A673 (cell line): ENCODE measurements around the gene UMODL1. TPM values are rescaled to one million over a fixed set of nuclear protein-coding genes. Genes with fewer than 3 reads are reported as not detected.

Experiments used
- BruUV-seq: library from RNA; stranded (reverse); fragments of 400-500 nt; replicated peaks from 2 replicates; lab custom pipeline; 2021; lab: Mats Ljungman, UMichigan
- CTCF ChIA-PET: fragments of 300-600 bp; sonication (Branson Sonifier 250); formaldehyde crosslinking; loops from one replicate; lab custom pipeline; 2022; ENCODE audit warnings: antibody characterized with exemption; lab: Charles Lee
- POLR2A ChIA-PET: fragments of 300-600 bp; sonication (Branson Sonifier 250); formaldehyde crosslinking; loops from one replicate; lab custom pipeline; 2022; ENCODE audit warnings: antibody characterized with exemption; ENCODE audit not compliant: low non-redundant PET; lab: Charles Lee
- DNase-seq: peaks from one replicate; pipeline ENCODE4 v3.0.0-alpha.2; 2015; ENCODE audit warnings: low spot score
- H3K27ac ChIP-seq: fragments of 200-600 bp; sonication (generic); 2 replicates; pipeline ENCODE4 v1.5.1; 2016; ENCODE audit warnings: mixed run types, low read depth, mild to moderate bottlenecking, mixed read lengths, antibody characterized with exemption, low read length; ENCODE audit not compliant: poor library complexity, severe bottlenecking
- H3K27me3 ChIP-seq: fragments of 200-600 bp; sonication (generic); replicated peaks from 2 replicates; pipeline ENCODE4 v1.6.1; 2017; ENCODE audit warnings: mixed run types, low read depth, mild to moderate bottlenecking, mixed read lengths, antibody characterized with exemption, low read length; ENCODE audit not compliant: insufficient read depth, poor library complexity
- H3K36me3 ChIP-seq: fragments of 200-600 bp; sonication (generic); 2 replicates; pipeline ENCODE4 v1.6.1; 2016; ENCODE audit warnings: mixed run types, mild to moderate bottlenecking, mixed read lengths, antibody characterized with exemption, low read length; ENCODE audit not compliant: insufficient read depth, poor library complexity, severe bottlenecking
- H3K4me1 ChIP-seq: fragments of 200-600 bp; sonication (generic); 2 replicates; pipeline ENCODE4 v1.6.1; 2017; ENCODE audit warnings: mixed run types, mild to moderate bottlenecking, mixed read lengths, antibody characterized with exemption, low read length; ENCODE audit not compliant: insufficient read depth, poor library complexity, severe bottlenecking
- H3K4me3 ChIP-seq: fragments of 200-600 bp; sonication (generic); 2 replicates; pipeline ENCODE4 v1.5.1; 2016; ENCODE audit warnings: low read depth, mixed run types, mild to moderate bottlenecking, mixed read lengths, low read length; ENCODE audit not compliant: poor library complexity, severe bottlenecking
- H3K9me3 ChIP-seq: fragments of 200-600 bp; sonication (generic); 2 replicates; pipeline ENCODE4 v1.6.1; 2016; ENCODE audit warnings: mixed run types, low read depth, mild to moderate bottlenecking, mixed read lengths, antibody characterized with exemption, low read length; ENCODE audit not compliant: poor library complexity, severe bottlenecking
- EZH2 ChIP-seq: fragments of 200-600 bp; sonication (generic); IDR thresholded peaks from 2 replicates; pipeline ENCODE4 v1.6.1; 2017; ENCODE audit warnings: borderline replicate concordance, low read depth, mild to moderate bottlenecking, mixed read lengths, antibody characterized with exemption, low read length; ENCODE audit not compliant: poor library complexity, severe bottlenecking
- intact Hi-C: fragments of 100-400 bp; cut with micrococcal nuclease; formaldehyde crosslinking; loops from one replicate; pipeline ENCODE4 v1.10.0; 2022; ENCODE audit not compliant: unreplicated experiment
- total RNA-seq: library from RNA; stranded (reverse); gene quantifications from 2 replicates; pipeline ENCODE4 v1.2.3, GENCODE V29; 2021
- TF ChIP-seq, protein P1 (sequence below): fragments of 300-800, 200-600 bp; sonication (generic); conservative IDR thresholded peaks from 2 replicates; pipeline ENCODE4 v1.5.1; 2017; ENCODE audit warnings: low read depth, mild to moderate bottlenecking, antibody characterized with exemption, low read length, moderate library complexity, mixed read lengths

The UMODL1 gene
- total RNA-seq, 1 experiment from 2014 or later, result not detected

GRCh38 chr21:42161401-42161955 is 90.4 kb downstream of the UMODL1 start:
- no peaks in the 10 kb centered on the region for H3K9me3 ChIP-seq
- no peaks in the 10 kb centered on the region for H3K4me1 ChIP-seq
- no peak for DNase-seq
- intact Hi-C loops, result no loop called here
- POLR2A ChIA-PET, result no interaction called here
- H3K27ac ChIP-seq, result no peak overlapping the region
- CTCF ChIA-PET, result no interaction called here
- TF ChIP-seq, protein P1, sequence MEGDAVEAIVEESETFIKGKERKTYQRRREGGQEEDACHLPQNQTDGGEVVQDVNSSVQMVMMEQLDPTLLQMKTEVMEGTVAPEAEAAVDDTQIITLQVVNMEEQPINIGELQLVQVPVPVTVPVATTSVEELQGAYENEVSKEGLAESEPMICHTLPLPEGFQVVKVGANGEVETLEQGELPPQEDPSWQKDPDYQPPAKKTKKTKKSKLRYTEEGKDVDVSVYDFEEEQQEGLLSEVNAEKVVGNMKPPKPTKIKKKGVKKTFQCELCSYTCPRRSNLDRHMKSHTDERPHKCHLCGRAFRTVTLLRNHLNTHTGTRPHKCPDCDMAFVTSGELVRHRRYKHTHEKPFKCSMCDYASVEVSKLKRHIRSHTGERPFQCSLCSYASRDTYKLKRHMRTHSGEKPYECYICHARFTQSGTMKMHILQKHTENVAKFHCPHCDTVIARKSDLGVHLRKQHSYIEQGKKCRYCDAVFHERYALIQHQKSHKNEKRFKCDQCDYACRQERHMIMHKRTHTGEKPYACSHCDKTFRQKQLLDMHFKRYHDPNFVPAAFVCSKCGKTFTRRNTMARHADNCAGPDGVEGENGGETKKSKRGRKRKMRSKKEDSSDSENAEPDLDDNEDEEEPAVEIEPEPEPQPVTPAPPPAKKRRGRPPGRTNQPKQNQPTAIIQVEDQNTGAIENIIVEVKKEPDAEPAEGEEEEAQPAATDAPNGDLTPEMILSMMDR, result no peak
- no peak for TF ChIP-seq EZH2
- H3K27me3 ChIP-seq, result no peaks in the 10 kb centered on the region
- H3K4me3 ChIP-seq, result no peak overlapping the region
- no TSS peak for BruUV-seq
- H3K36me3 ChIP-seq, result no peaks in the 10 kb centered on the region

DNA sequence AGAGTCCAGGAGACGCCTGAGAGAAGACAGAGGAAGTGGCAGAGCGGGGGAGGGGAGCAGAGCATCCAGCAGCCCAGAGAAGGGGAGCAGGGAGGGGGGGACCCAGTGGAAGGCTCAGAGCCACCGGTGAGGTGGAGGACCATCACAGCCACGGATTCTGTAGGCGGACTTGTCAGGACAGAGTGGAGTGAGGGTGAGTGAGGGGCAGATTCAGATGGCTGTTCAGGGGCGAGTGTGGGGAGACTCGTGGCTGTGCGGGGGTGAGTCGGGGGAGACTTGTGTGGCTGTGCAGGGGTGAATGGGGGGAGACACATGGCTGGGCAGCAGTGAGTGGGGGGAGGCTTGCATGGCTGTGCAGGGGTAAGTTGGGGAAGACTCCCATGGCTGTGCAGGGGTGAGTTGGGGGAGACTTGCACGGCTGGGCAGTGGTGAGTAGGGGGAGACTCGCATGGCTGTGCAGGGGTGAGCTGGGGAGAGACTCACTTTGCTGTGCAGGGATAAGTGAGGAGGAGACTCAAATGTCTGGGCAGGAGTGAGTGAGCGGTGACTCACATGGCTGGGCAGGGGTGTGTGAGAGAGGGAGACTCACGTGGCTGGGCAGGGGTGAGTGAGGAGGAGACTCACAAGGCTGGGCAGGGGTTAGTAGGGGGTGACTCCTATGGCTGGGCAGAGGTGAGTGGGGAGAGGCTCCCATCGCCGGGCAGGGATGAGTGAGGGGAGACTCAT is 91.0 kb downstream of the UMODL1 start:
- no peak for TF ChIP-seq EZH2
- TF ChIP-seq, protein P1, result no peak
- H3K36me3 ChIP-seq, result no peaks in the 10 kb centered on the region
- H3K27me3 ChIP-seq, result no peaks in the 10 kb centered on the region
- CTCF ChIA-PET, result no interaction called here
- intact Hi-C loops, result no loop called here
- no peaks in the 10 kb centered on the region for H3K4me1 ChIP-seq
- no peak for DNase-seq
- no peak overlapping the region for H3K27ac ChIP-seq
- no TSS peak for BruUV-seq
- no peaks in the 10 kb centered on the region for H3K9me3 ChIP-seq
- no peak overlapping the region for H3K4me3 ChIP-seq
- POLR2A ChIA-PET, result no interaction called here

DNA sequence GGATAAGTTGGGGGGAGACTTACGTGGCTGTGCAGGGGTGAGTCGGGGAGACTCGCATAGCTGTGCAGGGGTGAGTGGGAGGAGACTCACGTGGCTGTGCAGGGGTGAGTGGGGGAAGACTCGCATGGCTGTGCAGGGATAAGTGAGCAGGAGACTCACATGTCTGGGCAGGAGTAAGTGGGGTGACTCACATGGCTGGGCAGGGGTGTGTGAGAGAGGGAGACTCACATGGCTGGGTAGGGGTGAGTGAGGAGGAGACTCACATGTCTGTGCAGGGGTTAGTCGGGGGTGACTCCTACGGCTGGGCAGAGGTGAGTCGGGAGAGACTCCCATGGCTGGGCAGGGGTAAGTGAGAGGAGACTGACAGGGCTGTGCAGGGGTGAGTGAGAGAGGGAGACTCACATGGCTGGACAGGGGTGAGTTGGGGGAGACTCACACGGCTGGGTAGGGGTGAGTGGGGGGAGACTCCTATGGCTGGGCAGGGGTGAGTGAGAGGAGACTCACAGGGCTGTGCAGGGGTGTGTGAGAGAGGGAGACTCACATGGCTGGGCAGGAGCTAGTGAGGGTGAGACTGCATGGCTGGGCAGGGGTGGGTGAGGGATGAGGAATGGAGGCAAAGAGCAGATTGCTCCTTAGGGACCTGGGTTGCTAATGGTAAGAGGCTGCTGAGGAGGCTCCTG is 91.9 kb downstream of the UMODL1 start:
- CTCF ChIA-PET, result no interaction called here
- peak; percentile 44 for DNase-seq
- intact Hi-C loops, result no loop called here
- no peaks in the 10 kb centered on the region for H3K9me3 ChIP-seq
- H3K4me3 ChIP-seq, result no peak overlapping the region
- no peaks in the 10 kb centered on the region for H3K4me1 ChIP-seq
- BruUV-seq, result no TSS peak
- no peaks in the 10 kb centered on the region for H3K36me3 ChIP-seq
- POLR2A ChIA-PET, result no interaction called here
- no peaks in the 10 kb centered on the region for H3K27me3 ChIP-seq
- H3K27ac ChIP-seq, result no peak overlapping the region
- TF ChIP-seq, protein P1, result no peak
- no peak for TF ChIP-seq EZH2
